NCI-H510A (cell line): ENCODE measurements around the gene DYRK3.

Source experiments
- DNase-seq: peaks from one replicate; lab custom pipeline; 2025; lab: John Stamatoyannopoulos, UW

DYRK3 gene

DNA sequence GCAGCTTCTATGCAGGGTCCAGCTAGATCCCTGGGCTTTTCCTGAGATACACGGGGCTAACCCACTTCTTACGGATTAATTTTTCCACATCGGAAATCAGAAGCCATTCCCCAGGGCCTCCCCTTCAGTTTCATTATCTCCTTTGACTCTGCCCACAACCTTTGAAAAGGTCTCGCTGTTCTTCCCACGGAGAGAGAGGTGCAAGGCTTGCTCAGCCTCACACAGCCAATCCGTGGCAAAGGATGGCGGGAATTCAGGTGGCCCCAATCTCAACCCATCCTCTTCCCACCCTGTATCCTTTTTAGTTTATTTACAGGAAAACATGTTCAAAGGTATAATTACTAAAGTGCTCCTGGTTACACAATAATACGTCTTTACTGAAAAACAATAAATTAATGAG is 48.7 kb downstream of the DYRK3 start:
- DNase-seq, result no peak

DNA sequence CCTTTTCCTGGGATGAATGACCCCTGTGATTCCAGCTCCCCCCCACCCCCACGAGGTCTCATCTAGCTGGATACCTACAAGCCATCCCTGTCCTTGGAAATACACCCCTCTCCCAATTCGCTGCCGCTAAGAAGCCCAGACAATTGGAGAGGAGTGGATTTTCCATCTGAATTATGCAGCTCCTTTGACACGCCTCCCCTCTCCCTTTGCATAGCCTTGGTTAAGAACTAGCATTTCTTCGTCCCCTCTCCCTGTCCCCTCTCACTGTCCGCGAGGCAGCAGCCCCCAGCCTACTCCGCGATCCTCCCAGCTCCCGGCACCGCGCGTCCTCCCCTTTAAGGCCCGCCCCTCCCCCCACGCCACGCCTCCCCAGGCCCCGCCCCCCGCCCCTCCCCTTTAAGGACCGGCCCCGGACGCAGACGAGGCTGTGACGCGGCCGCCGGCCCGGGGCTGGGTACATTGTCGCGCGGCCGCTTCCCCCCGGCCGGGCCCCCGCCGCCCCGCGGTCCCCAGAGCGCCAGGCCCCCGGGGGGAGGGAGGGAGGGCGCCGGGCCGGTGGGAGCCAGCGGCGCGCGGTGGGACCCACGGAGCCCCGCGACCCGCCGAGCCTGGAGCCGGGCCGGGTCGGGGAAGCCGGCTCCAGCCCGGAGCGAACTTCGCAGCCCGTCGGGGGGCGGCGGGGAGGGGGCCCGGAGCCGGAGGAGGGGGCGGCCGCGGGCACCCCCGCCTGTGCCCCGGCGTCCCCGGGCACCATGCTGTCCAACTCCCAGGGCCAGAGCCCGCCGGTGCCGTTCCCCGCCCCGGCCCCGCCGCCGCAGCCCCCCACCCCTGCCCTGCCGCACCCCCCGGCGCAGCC is 49.4 kb downstream of the DYRK3 start, which contains the start of gene MAPKAPK2:
Gene MAPKAPK2, plus strand, starts transcription at position 428 of the 856 bp plus-strand sequence. Its CDS starts 325 bp downstream, at position 753.
- peak; percentile 40 for DNase-seq

DNA sequence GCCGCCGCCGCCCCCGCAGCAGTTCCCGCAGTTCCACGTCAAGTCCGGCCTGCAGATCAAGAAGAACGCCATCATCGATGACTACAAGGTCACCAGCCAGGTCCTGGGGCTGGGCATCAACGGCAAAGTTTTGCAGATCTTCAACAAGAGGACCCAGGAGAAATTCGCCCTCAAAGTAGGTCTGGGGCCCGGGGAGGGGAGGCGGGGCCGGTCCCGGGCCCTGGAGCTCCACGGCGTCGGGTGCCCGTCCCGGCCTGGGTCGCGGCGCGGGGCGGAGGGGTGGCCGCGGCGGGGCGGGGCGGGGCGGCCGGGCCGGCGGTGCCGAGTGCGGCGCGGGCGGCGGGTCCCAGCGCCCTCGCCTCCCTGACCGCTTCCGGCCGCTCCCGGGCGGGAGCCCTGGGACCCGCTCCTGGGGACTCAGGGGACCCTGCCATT is 50.0 kb downstream of the DYRK3 start:
- DNase-seq, result no peak

DNA sequence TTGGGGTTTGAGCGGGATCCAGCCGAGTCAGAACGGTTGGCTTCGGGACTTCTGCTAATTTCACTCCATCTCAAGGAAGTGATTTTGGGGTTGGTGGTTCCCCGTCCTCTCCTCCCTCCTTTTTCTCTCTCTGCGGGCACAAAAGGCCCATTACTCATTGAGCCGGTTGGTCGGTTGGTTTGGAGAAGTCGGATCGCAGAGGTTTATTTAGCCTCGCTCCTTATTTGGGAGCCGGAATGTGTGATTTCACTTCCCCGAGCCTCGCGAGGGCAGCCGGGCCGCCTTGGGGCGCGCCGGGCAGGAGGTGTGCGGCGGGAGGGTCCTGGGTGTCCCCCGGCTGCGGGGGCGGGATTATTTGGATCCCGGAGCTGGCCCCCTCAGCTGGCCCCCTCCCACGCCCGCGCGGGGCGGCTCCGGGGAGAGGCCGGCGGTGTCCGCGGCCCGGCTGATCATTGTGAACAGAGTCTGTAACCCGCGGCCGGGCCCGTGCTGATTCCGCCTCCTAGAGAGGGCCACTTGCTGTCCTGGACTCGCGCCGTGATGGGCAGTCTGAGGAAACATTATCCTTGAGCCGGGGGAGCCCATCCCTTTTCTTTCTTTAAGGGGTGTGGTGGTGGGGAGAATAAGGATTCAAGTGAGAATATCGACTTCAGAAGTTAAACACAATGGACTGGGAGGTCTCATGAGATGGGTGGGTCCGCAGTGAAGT is 50.6 kb downstream of the DYRK3 start:
- no peak for DNase-seq

DNA sequence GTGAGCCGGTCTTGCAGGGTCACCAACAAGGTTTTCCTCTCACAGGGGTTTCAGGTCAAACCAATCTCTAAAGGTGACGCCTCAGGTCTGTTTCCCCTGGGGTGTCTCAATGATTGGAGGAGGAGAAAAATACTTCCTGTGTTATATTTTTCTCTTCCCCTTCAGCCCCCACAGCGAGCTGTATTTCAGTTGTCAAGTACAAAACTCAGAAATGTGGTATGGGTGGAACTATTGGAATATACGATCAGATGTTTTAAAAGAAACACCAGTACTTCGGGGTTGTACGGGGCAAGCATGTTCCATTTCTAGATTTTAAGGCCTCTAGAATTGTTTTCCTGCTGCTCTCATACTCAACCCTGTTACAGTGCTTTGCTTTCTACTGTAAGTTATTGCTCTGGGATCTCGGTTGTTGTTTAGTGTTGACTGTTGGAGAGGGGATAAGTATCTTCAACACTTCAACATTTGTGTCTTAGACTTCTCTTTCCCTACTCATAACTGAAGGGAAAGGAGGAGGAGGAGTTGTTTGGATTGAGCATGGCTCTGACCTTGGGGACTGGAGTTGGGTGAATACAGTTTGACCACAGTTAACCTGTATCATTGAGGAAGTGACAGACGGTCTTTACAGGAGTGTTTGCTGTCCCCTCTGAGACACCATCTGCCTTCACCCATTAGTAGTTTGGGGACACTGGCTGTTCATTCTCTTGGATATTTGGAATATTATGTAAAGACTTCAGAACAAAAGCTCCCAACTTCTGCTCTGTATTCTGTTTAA is 51.3 kb downstream of the DYRK3 start:
- DNase-seq, result no peak

DNA sequence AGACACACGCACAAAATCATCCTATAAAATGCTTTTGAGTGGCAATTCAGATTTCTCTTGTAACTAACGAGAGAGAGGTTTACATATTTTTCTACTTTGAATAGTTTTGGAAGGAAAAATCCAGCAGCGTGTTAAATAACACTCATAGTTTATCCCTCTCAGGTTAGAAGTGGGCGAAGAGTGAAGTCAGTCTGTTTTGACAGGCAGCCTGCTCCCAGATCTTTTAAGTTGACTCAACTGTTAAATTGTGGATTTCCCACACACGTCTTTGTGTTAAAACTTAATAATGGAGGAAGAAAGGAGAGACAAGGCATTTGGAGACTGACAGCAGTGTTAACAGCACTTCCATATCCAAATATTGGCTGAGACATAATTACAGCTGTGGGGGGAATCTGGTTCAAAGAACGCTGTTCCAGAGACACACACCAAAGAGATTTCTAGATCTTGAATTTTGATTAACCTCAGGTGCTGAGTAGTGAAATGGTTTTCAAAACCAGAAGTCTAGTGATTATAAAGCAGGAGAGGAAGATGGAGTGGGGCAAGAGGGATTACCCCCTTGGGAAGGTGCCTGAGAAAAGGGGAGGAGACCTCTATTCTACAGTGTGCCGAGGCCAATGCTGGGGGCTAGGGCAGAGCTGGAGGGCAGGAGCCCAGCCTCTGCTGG is 52.0 kb downstream of the DYRK3 start:
- no peak for DNase-seq

DNA sequence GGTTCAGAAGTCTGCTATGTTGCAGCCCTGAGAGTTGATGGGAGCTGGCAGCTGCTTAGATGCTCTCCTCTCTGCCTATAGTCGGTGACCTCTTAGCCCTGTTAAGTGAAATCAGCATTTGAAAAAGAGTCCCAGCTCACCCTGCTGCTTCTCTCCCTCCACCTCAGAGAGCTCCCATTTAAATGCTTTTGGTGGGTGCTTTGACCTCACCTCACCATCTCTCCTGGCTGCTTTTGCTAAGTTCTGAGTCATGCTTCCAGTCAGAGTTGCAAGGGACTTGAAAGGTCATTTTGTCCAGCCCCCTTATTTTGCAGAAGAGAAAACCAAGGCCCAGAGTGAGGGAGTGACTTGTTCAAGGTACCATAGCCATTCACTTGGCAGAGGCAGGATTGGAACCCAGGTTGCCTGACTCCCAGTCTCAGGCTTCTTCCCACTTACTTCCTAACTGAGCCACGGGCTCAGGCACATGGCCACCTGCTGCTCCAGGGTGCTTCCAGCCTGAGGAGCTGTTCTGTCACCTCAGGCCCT is 52.6 kb downstream of the DYRK3 start:
- DNase-seq, result no peak

DNA sequence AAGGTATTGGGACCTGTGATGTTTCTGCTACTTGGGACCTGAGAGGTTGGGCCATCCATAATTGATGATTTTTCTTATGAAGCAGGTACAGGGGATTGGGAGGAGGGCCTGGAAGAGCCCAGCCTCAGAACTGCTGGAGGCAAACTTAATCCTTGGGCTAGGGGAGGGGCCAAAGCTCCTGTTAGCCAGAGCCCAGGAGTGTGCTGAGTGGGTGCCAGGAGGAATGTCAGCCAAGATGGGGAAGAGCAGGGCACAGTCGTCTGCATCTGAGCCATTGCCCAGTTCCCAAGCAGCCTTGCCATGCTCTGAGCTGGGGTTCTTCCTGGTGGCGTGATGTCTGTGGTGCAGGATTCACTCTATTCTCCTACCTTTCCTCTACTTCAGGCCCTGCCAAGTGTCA is 55.2 kb downstream of the DYRK3 start:
- no peak for DNase-seq

DNA sequence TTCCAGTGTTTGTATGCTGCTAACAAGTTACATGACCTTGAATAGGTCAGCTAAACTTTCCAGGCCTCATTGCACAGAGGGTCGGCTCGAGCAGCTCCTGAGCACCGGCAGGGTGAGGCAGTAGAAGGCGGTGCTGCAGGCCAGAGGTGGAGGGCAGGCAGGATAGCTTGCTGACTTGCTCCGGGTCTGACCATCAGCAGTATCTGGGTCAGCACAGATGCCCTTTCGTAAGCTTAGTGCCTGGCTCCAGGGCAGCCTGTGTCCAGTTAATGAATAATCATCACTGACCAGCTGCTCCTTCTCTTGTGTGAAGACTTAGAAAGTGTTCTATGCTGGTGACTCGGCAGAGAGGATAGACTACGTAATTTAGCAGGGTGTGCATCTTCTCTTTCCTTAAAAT is 56.3 kb downstream of the DYRK3 start:
- no peak for DNase-seq

DNA sequence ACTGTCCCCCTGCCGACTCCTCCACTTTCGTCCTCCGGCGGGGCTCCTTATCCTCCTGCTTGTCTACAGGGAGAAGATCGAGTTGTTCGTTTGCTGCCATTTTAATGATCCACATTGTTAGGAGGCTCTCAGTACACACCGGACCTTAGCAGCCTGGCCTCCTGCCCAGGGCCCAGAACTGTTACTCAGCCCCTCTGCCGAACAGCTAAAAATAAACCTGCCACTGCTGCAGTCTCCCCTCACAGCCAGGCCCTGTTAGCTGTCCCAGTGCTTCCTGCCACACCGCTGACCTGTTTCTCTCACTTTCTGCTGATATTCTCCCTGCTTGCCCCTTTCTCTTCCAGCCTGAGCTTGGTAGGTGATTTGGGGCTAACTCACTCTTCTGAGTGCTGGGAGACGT is 57.7 kb downstream of the DYRK3 start:
- no peak for DNase-seq

DNA sequence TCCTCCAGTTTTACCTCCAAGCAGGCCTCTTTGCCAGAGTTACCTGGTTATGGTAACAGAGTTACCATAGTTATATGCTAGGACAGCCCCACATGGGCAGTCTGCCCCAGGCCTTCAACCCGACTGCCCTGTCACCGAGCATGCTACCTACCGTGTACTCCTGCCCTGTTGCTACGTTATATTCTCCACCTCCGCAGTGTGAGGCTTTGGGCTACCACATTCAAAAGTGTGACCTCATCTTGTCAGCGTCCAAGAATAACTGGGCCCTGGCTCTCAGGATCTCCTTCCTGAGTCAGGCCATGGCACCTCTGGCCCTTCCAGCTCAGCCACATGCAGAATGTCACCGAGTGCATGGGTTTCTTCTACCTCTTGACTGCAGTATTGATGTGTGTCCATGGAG is 58.3 kb downstream of the DYRK3 start:
- DNase-seq, result no peak

DNA sequence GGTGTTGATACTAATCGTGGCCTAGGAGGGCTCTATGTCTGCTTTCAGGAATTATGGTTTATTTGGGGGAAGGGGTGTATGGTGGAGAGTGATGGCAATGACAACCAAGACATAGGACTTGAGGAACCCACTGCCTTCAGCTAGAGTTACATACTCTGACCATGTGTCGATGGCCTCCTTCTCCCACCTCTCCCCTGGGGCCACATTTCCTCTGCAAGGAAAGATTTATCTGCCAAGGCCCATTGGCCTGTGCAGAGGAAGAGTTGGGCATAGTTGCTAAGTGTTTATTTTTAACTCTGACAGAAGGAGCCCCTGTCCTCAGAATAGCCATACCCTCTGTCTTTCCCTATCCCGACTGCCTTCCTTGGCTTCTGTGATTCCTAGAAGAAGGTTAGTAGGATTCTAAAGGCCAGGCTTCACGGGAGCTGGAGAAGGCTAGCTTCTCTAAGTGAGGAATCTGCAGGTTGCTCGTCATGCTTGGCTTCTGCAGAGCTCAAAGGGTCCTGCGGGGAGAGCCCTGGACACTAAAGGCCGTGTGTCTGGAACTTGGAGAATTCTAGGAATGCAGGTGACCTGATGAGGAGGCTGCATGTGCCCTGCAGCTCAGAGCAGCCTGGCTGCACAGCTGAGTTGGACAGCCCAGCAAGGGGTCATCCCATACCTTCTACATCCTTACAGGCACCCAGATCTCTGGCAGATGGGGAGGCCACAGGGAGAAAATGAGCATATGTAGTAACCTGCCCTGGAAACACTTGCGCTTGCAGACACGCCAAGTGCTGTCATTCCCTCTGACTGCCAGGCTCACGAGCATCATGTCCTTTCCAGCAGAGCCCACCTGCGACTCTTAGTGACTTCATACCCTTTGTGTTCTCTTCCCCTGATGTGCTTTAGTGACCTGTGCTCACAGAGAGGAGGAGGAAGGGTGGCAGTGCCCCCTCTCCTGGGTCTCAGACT is 59.1 kb downstream of the DYRK3 start:
- DNase-seq, result no peak

DNA sequence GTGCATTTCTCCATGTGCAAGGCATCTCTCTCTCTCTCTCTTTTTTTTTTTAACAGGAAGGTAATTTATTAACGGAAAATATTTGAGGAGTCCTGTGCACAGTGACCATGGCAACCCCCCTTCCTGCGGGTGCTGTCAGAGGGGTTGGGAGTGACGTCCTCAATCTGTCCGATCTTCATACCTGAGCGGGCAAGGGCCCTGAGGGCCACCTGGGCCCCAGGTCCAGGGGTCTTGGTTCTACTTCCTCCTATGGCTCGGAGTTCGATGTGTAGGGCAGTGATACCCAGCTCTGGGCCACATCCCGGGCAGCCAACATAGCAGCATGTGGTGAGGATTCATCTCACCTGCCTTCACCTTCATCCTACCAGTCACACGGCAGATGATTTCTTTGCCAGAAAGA is 60.4 kb downstream of the DYRK3 start:
- DNase-seq, result no peak

DNA sequence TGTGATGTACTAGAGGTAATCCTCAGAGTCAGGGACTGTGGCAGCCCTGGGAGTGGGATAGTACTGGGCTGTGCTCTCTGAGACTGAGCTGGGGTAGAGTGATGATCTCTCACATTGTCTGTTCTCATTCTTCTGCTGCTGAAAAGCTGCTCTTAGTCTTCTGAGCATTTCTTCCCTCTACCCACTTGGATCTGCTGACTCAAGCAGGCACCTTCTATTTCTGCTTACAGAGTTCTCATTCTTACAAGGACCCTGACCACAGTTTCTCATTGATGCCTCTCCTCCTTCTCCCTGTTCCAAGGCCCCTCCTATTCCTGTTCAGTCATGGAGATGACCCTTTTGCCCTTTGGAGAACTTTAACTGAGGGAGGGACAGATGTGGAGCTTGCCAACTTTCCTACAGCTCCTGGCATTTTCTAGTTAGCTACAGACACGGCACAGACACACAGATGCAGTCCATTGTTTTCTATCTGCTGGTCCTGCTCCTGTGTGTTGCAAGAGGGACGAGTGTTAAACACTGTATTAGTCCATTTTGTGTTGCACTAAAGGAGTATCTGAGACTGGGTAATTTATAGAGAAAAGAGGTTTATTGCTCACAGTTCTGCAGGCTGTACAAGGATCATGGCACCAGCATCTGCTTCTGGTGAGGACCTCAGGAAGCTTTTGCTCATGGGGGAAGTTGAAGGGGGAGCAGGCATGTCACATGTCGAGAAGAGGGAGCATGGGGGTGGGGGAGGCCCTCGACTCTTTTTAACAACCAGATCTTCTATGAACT is 61.7 kb downstream of the DYRK3 start:
- no peak for DNase-seq

DNA sequence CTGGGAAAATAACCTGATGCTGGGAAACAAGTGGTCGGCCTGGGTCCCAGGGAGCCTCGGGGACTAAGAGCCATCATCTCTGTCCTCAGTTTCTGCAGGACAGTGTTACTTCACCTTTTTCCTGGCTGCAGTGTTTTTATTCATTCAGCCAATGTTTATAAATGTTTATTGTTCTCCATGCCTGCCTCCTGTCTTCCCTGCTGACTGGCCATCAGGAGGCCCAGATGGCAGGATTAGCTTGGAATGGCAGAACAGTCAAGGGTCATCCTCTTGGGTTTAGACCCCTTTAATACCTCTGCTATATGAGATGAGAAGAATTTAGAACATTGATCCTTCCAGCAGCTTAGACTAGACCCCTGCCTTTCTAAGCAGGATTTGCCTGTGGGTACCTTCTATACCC is 62.7 kb downstream of the DYRK3 start:
- DNase-seq, result no peak
